Memory B cell (primary cell): Measurements from ENCODE around the gene ITPRID2.

Source experiments
- ATAC-seq: fragments of 150-1000 bp; cut with Tn5 transposase; 2 replicates; pipeline ENCODE4 v1.10.0; 2021; ENCODE audit warnings: low read depth, mild to moderate bottlenecking, moderate library complexity
- DNase-seq, 2 donors: peaks; one replicate each; pipeline ENCODE4 v3.0.0; 2022; ENCODE audit warnings: low spot score in 2 of 2
- H3K27ac Mint-ChIP-seq: one replicate; pipeline ENCODE4 v1.8.0; 2022; ENCODE audit warnings: mild to moderate bottlenecking, moderate library complexity, mixed read lengths
- H3K27me3 Mint-ChIP-seq: one replicate; pipeline ENCODE4 v1.8.0; 2022; ENCODE audit warnings: mixed read lengths
- H3K36me3 Mint-ChIP-seq: one replicate; pipeline ENCODE4 v1.8.0; 2022; ENCODE audit warnings: mild to moderate bottlenecking, mixed read lengths
- H3K4me1 Mint-ChIP-seq: one replicate; pipeline ENCODE4 v1.8.0; 2022; ENCODE audit warnings: mixed read lengths
- H3K4me3 Mint-ChIP-seq: one replicate; pipeline ENCODE4 v1.8.0; 2022; ENCODE audit warnings: mild to moderate bottlenecking, moderate library complexity, mixed read lengths
- H3K9me3 Mint-ChIP-seq: one replicate; pipeline ENCODE4 v1.8.0; 2022; ENCODE audit warnings: mixed read lengths

The ITPRID2 gene

DNA sequence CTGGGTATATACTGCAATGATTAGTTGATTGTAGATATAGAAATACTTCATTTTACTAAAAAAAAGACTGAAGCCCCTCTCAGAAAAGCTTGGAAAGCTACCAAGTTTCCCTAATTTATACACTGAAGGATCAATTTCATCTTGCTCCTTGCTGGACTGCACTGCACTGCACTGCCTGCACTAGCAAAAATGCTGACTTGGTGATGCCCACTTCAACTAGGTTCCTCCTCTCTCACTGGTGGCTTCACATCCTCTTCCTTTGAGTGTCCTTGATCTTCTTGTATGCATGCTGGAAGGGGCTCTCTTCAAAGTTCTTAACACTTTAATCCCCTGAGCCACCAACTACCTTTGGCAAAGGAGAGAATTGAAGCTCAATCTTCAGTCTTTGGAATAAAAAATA, 31.7 kb upstream of the ITPRID2 start:
- Mint-ChIP-seq H3K9me3 (no peaks in the 10 kb centered on the region), H3K27me3 (peaks cover 3% of the 10 kb centered on the region), H3K4me1 (no peaks in the 10 kb centered on the region), H3K4me3 (no peak overlapping the region), H3K36me3 (no peaks in the 10 kb centered on the region), H3K27ac (no peak overlapping the region)
- DNase-seq: no peak
- no peak for ATAC-seq

DNA sequence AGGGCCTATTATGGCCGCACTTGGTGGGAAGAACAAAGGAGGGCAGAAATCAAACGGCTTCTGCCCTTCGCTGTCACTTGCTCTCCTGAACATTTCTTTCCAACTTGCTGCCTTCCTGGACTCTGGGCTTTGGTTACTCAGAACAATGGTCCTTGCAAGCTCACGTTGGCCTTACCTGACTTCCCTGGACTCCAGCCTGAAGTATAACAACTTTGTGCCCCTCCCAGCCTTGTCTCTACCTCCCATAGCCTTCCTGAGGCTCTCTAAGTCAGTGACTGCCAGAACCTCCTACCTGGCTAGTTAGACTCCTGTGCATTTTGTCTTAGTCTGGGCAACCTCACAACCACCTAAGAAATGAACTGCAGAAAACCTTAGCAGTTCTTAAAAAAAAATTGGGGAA, 30.2 kb upstream of the ITPRID2 start:
- H3K4me1 Mint-ChIP-seq: no peaks in the 10 kb centered on the region
- peaks cover 5% of the 10 kb centered on the region for H3K27me3 Mint-ChIP-seq
- H3K4me3 Mint-ChIP-seq: no peak overlapping the region
- H3K36me3 Mint-ChIP-seq: no peaks in the 10 kb centered on the region
- no peak overlapping the region for H3K27ac Mint-ChIP-seq
- ATAC-seq: no peak
- no peaks in the 10 kb centered on the region for H3K9me3 Mint-ChIP-seq
- no peak for DNase-seq

DNA sequence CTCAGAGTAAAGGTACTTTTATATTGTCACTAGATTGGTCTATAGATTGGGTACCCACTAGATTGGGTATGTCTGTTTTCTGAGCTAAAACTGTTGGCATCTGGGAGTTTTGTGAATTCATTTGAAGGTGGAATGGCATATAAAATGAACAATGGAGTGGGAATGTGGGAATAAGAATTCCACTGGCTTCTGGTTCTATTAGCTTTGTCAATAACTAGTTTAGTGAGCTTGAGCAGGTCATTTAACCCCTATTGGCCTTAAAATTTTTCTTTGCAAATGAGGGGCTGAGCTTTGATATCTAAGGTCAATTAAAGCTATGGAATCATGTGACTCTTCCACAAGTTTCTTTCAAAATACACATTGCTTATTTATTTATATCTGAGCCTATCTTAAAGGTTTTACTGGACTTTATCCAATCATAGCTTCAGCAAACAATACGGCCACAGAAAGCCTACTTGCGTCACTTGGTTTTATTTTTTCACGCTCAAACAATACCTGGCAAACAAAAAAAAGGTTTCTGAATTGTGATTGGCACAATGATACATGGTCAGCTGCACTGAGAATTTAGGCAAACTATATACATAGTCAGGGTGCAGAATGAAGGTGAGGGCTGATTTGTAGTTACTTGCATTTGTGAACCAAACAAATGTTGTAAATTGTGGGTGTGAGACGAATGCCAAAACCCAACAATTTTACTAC, 28.8 kb upstream of the ITPRID2 start:
- Mint-ChIP-seq H3K27me3 (peaks cover 5% of the 10 kb centered on the region), H3K36me3 (no peaks in the 10 kb centered on the region), H3K4me1 (no peaks in the 10 kb centered on the region), H3K9me3 (no peaks in the 10 kb centered on the region), H3K4me3 (no peak overlapping the region), H3K27ac (no peak overlapping the region)
- no peak for DNase-seq
- no peak for ATAC-seq

DNA sequence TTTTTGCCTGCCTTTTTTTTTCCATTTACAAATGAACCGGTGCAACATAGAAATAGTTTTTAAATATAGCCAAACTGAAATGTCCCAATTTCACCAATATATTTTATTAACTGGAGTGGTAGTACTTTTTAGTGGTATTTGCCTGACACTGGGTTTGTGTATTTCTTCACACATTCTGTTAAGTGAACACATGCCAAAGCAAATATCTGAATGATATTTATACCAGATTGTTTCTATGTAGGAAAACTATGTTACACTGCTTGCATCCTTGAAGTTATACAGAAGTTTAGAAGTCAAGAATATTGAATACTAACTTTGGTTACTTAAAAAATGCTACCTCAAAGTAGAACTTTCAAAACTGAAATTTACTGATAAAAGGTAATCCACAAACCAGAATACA, 19.4 kb upstream of the ITPRID2 start:
- no peaks in the 10 kb centered on the region for H3K36me3 Mint-ChIP-seq

DNA sequence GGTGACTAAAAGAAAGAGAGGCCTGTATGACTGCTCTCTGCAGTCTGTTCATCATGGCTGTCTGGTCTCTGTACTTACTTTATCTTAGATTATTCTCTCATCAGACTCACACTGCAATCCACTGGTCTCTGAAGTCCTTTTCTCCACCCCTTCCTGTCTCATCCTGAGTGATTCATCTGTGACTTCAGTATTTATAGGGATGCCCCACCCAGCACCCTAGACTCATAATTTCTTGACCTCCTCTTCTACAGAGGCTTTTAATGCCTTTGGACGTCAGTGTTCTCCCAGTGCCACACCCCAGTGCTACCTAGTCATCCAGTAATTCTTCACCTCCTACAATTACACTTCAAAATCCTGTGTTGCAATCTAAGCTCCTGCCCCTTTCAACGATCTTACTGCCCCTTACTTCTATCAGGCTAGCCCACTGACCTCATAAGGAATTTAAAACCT, 14.9 kb upstream of the ITPRID2 start:
- Mint-ChIP-seq H3K9me3 (no peaks in the 10 kb centered on the region), H3K4me1 (no peaks in the 10 kb centered on the region), H3K27ac (no peak overlapping the region), H3K36me3 (no peaks in the 10 kb centered on the region), H3K4me3 (no peak overlapping the region), H3K27me3 (no peaks in the 10 kb centered on the region)
- DNase-seq: no peak
- ATAC-seq: no peak

More for the DNA sequence above, 19.4 kb upstream of the ITPRID2 start:
- Mint-ChIP-seq H3K4me1 (no peaks in the 10 kb centered on the region), H3K4me3 (no peak overlapping the region), H3K9me3 (no peaks in the 10 kb centered on the region), H3K27ac (no peak overlapping the region), H3K27me3 (no peaks in the 10 kb centered on the region)
- DNase-seq (no peak), ATAC-seq (no peak)

DNA sequence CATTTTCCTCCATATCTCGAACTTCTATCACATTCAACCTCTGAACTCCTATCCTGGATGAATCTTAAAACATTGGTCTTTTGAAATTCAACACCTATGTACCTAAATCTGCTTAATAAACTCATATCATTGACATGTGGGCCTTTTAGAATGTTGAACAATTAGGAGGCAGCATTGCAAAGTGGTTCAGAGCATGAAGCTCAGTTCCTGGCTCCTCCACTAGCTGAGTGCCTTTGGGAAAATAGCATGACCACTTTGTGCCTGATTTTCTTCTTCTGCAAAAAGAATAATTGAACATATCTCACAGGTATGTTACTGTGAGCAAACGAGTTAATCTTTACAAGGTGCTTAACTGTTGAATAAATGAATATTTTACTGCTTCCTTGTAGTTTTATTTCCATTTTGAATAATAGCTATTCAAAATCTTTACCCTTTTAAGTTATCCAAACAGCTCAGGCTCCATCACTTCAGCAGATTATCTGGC, 14.3 kb upstream of the ITPRID2 start:
- Mint-ChIP-seq H3K4me3 (no peak overlapping the region), H3K9me3 (no peaks in the 10 kb centered on the region), H3K36me3 (no peaks in the 10 kb centered on the region), H3K27me3 (no peaks in the 10 kb centered on the region), H3K27ac (no peak overlapping the region), H3K4me1 (no peaks in the 10 kb centered on the region)
- no peak for ATAC-seq
- DNase-seq: no peak

DNA sequence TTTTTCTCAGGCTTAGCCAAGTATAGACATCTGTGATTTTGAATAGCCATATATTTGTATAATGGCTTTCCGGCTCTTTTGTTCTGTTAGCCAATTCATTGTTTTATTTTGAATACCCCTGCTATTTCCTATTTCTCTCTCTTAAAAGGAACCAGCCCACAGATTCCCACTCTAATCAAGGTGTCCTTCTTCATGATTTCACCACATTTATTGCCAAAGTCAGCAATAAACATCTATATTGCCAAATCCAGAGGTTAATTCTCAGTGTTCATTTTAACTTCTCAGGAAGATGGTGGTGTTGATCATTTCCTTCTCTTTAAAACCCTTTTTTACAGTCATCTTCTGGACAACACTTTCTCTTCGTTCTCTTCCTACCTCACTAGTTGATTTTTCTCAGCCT, 13.1 kb upstream of the ITPRID2 start:
- Mint-ChIP-seq H3K27ac (no peak overlapping the region), H3K4me3 (no peak overlapping the region), H3K27me3 (peaks cover 2% of the 10 kb centered on the region), H3K36me3 (no peaks in the 10 kb centered on the region), H3K9me3 (no peaks in the 10 kb centered on the region), H3K4me1 (no peaks in the 10 kb centered on the region)
- DNase-seq: no peak
- no peak for ATAC-seq

DNA sequence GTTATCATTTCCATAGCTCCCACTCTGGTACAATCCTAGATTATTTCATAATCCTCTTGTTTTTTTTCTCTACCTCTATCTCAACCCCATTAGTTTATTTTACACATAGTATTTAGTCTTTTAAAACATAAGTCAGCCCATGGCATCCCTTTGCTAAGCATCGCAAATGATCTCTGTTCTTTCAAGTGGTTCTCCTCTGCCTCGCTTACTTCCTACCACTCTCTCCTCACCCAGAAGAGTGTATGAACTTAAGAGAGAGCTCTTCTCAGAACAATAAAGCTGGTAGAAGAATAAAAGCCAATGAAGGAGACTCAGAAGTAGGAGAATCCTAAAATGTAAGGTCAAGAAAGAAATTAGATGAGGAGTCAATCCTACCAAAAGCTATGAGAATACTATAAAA, 12.2 kb upstream of the ITPRID2 start:
- ATAC-seq (no peak), DNase-seq (no peak)
- no peaks in the 10 kb centered on the region for H3K36me3 Mint-ChIP-seq
- no peak overlapping the region for H3K4me3 Mint-ChIP-seq
- H3K4me1 Mint-ChIP-seq: no peaks in the 10 kb centered on the region
- H3K27ac Mint-ChIP-seq: no peak overlapping the region
- no peaks in the 10 kb centered on the region for H3K9me3 Mint-ChIP-seq
- H3K27me3 Mint-ChIP-seq: peaks cover 2% of the 10 kb centered on the region

DNA sequence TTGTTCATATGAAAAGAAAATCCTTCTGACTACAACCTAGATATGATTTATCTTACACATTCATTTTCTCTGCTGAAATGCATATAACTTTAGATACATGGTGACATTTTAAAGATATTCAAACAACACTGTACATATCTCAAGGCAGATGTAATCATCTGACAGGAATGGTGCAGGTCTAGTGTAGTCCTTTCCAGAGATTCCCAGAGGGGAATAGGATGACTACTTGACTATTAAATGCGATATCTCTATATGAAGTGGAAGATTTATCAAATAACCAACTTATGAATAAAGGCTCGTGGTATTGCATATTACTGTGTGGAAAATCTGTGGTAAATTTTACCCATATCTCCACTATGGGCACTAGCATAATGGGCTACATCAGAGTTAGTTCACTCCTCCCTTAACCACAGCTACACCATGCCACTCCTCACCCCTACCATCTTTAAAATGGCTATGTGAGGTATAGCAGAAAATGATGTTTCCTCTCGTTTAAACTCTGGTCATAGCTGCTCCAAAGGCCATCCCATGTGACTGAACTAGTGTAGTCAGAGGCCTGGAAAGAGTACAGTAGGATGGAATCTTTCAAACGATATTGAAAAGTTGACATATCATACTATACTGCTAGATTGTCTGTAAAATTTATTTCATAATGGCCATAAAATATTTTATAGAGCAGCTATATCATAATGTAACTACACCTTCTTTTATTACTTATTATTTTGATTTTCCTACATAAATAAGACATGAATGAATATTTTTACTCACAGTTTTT, 9.1 kb upstream of the ITPRID2 start:
- no peak for DNase-seq
- no peaks in the 10 kb centered on the region for H3K4me1 Mint-ChIP-seq
- H3K9me3 Mint-ChIP-seq: no peaks in the 10 kb centered on the region

DNA sequence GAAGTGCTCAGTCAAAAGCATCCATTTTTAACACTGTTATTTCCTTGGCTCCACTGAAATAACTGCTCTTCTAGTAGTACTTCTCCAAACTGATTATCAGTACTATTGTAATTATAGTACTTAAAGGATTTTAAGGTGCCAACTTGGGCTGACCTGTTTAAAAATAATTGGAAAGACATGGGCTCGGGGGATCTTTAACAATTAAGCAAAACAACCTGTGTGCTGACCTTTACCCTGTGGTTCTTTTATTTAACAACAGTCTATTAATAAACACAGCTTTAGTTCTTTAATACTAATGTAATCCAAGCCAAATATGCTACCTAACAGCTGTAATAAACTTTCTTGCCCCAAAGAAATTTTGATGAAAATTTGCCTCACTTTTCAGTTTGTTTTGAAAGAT, 6.9 kb upstream of the ITPRID2 start:
- Mint-ChIP-seq H3K4me1 (no peaks in the 10 kb centered on the region), H3K27me3 (peaks cover 5% of the 10 kb centered on the region), H3K36me3 (no peaks in the 10 kb centered on the region), H3K9me3 (no peaks in the 10 kb centered on the region), H3K27ac (no peak overlapping the region), H3K4me3 (no peak overlapping the region)
- DNase-seq (no peak), ATAC-seq (no peak)

More for the DNA sequence above, 9.1 kb upstream of the ITPRID2 start:
- no peak overlapping the region for H3K4me3 Mint-ChIP-seq
- H3K27ac Mint-ChIP-seq: no peak overlapping the region
- no peaks in the 10 kb centered on the region for H3K36me3 Mint-ChIP-seq
- no peak for ATAC-seq
- peaks cover 5% of the 10 kb centered on the region for H3K27me3 Mint-ChIP-seq

DNA sequence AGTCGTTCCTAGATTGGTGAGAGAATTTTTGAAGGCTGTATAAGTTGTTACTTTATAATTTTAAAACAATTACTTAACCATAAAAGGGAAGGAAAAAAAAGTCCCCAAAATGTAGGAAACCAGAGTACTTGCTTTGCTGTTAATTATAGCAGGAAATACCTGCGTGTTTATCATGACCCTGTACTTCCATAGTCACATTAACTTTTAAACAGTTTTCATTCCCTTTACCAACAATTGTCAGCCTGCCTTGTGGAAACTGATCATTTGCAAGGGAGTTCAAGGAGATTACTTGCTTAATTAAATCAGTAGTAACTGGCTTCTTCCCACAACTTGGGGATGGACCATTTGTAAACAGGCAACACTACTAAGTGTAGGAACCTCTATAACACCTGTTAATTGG, 6.4 kb upstream of the ITPRID2 start:
- no peak overlapping the region for H3K4me3 Mint-ChIP-seq
- H3K36me3 Mint-ChIP-seq: no peaks in the 10 kb centered on the region
- peaks cover 7% of the 10 kb centered on the region for H3K27me3 Mint-ChIP-seq
- no peak for DNase-seq
- no peak overlapping the region for H3K27ac Mint-ChIP-seq
- no peaks in the 10 kb centered on the region for H3K9me3 Mint-ChIP-seq
- ATAC-seq: no peak
- no peaks in the 10 kb centered on the region for H3K4me1 Mint-ChIP-seq

DNA sequence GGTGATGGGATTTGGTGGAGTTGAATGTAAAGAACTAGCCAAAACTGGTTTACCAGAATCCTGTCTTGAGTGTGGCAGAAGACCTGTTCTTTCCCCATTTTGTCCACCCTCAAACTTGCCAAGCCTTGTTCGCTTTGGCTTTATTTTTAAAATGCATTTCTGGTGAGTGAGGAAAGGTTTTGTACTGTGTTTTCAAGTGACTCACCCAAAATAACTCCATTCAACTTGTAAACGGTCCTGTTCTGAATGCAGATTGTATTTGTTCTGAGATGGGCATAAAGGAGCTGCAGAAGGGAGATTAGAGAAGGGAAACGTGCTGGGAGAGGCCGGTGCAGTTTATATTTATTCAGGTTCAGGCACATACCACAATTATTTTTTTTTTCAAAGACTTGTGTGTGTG, 5.3 kb upstream of the ITPRID2 start:
- Mint-ChIP-seq H3K36me3 (no peaks in the 10 kb centered on the region), H3K27ac (no peak overlapping the region), H3K9me3 (no peaks in the 10 kb centered on the region), H3K27me3 (peaks cover 7% of the 10 kb centered on the region), H3K4me1 (peaks cover 3% of the 10 kb centered on the region), H3K4me3 (no peak overlapping the region)
- ATAC-seq (no peak), DNase-seq (no peak)

DNA sequence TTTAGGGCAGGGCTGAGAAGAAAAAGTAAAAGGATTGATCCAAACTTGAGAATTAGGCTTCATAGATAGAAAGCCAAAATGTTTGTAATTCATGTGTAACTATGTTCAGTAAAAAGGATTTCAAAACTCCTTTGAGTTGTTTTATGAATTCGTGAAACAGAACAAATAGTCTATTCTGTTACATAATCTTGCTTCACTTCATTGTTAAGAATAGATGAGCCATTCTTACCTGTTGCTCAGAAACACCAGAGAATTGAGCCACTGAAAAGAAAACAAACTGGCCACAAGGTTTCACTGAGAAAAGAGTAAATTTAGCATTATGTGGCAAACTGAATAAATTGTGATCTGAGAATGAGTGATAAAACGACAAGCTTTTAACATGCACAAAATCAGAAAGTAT, 4.5 kb upstream of the ITPRID2 start:
- H3K27ac Mint-ChIP-seq: no peak overlapping the region
- H3K27me3 Mint-ChIP-seq: peaks cover 7% of the 10 kb centered on the region
- no peak for DNase-seq
- H3K36me3 Mint-ChIP-seq: no peaks in the 10 kb centered on the region
- no peak overlapping the region for H3K4me3 Mint-ChIP-seq
- H3K9me3 Mint-ChIP-seq: no peaks in the 10 kb centered on the region
- H3K4me1 Mint-ChIP-seq: peaks cover 4% of the 10 kb centered on the region
- ATAC-seq: no peak

DNA sequence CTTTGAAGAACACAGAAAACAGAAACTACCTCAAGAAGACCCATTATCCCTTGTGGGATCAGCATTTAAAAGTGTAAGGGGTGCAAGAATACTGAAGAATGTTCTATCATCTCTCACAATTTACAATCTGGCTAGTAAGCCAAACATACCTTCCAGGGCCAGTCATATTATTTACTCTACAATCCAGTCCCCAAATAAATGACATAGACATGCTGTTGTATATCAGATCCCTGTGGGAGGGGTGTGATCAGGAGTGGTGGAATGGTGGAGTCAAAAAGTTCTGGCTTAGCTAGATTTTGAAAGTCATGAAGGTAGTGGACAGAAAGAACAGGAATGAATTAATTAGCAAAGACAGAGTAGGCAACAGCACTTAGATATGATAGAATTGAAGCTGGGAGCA, 1.8 kb upstream of the ITPRID2 start:
- H3K9me3 Mint-ChIP-seq: no peaks in the 10 kb centered on the region
- peaks cover 5% of the 10 kb centered on the region for H3K27me3 Mint-ChIP-seq
- no peak for ATAC-seq
- peaks cover 16% of the 10 kb centered on the region for H3K4me1 Mint-ChIP-seq
- no peak overlapping the region for H3K27ac Mint-ChIP-seq
- no peak overlapping the region for H3K4me3 Mint-ChIP-seq
- no peaks in the 10 kb centered on the region for H3K36me3 Mint-ChIP-seq
- DNase-seq: no peak

DNA sequence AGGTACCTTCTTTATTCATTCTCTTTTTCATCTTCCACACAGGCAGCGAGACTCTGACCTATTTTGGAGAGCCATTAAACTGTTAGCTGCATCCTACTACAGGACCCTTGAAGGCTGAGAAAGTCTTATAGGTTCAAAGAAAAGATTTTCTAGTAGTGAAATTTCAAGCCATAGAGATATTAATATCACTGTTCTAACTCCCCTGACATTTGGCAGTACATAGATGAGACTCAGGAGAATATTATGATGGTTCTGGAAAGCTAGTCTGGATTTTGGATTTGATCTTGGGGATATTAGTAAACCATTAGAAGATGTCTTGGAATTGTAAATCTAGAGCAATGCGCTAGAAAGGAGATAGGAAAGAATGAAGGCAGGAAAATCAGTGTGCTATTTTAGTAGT, 1.3 kb upstream of the ITPRID2 start:
- H3K4me3 Mint-ChIP-seq: peak overlapping the region; percentile 3

More for the DNA sequence above, 1.3 kb upstream of the ITPRID2 start:
- no peaks in the 10 kb centered on the region for H3K9me3 Mint-ChIP-seq
- H3K36me3 Mint-ChIP-seq: no peaks in the 10 kb centered on the region
- H3K27me3 Mint-ChIP-seq: peaks cover 5% of the 10 kb centered on the region
- no peak overlapping the region for H3K27ac Mint-ChIP-seq
- ATAC-seq (no peak), DNase-seq (no peak)
- peaks cover 16% of the 10 kb centered on the region for H3K4me1 Mint-ChIP-seq
